BJ (cell line): ENCODE measurements around the gene PRPS1. TPM values are rescaled to one million over a fixed set of nuclear protein-coding genes. Genes with fewer than 3 reads are reported as not detected.
"Not testable (repeated sequence)": the region's sequence is repeated elsewhere in the genome, so short reads cannot be mapped to it uniquely, and the experiment has no call there.

ENCODE experiments used
- CTCF ChIA-PET: fragments of 350-600 bp; formaldehyde crosslinking; extraction: SDS; loops from one replicate; lab custom pipeline; 2021; ENCODE audit warnings: antibody characterized with exemption, inconsistent platforms; lab: Yijun Ruan, JAX
- POLR2A ChIA-PET: fragments of 300-600 bp; sonication (Branson Sonifier 250); formaldehyde crosslinking; extraction: SDS; loops from one replicate; lab custom pipeline; 2021; ENCODE audit warnings: antibody characterized with exemption; lab: Charles Lee
- DNase-seq: peaks from one replicate; pipeline ENCODE4 v3.0.0-alpha.2; 2011; ENCODE audit warnings: low read depth
- H3K27me3 ChIP-seq: 2 replicates; pipeline ENCODE4 v1.6.0; 2011; ENCODE audit warnings: low read length; ENCODE audit not compliant: control insufficient read depth, insufficient read depth
- H3K36me3 ChIP-seq: 2 replicates; pipeline ENCODE4 v1.5.1; 2011; ENCODE audit warnings: low read length; ENCODE audit not compliant: control insufficient read depth, insufficient read depth
- H3K4me3 ChIP-seq: 2 replicates; pipeline ENCODE4 v1.5.1; 2011; ENCODE audit warnings: low read depth, mild to moderate bottlenecking, control low read depth, low read length
- polyA plus RNA-seq: library from polyadenylated mRNA; depleted of rRNA; stranded (reverse); fragments of >200 nt; gene quantifications from 2 replicates; pipeline ENCODE4 v1.2.3, GENCODE V29; 2011
- TF ChIP-seq, protein P1 (sequence below): IDR thresholded peaks from 2 replicates; pipeline ENCODE4 v1.5.1; 2011; ENCODE audit warnings: low read depth, mild to moderate bottlenecking, control low read depth, inconsistent platforms, low read length, moderate library complexity; ENCODE audit not compliant: insufficient read depth

Gene PRPS1
- polyA plus RNA-seq, 1 experiment = 50.1 TPM

DNA sequence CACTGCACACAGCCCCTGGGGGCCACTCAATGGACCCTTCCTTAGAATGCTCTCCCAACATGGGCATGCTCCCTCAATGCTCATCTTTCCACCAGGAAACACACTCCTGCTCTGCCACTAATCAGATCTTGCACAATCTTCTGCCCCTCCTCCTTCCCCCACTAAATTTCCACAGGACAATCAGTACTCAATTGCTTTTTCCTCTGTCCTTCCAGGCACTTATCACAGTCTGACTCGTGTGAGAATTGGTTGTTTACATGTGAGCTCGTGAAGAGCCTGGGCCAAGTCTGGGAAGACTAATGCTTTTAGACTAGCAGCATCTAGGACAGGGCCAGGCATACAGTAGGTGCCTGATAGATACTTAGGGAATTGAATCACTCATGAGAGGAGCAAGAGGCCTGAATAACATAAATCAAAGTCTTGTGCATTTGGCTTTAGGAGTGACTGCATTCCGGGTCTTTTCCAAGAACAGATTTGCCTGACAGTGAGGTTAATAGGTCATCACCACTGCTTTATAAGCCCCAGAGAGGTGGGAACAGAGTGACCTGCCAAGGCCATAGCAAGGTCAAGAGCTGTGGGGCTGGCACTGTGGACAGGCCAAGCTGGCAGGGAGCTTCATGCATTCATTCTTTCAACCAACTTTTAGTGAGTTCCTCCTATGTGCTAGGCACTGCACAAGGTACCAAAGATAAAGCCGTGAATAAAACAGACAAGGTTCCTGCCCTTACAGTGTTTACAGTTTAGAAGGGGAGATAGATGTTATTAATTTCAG lies 55.0 kb downstream of the PRPS1 start:
- POLR2A ChIA-PET = no interaction called here
- H3K27me3 ChIP-seq = no peaks in the 10 kb centered on the region
- no peaks in the 10 kb centered on the region for H3K36me3 ChIP-seq
- DNase-seq = no peak
- CTCF ChIA-PET = no interaction called here
- TF ChIP-seq, protein P1, sequence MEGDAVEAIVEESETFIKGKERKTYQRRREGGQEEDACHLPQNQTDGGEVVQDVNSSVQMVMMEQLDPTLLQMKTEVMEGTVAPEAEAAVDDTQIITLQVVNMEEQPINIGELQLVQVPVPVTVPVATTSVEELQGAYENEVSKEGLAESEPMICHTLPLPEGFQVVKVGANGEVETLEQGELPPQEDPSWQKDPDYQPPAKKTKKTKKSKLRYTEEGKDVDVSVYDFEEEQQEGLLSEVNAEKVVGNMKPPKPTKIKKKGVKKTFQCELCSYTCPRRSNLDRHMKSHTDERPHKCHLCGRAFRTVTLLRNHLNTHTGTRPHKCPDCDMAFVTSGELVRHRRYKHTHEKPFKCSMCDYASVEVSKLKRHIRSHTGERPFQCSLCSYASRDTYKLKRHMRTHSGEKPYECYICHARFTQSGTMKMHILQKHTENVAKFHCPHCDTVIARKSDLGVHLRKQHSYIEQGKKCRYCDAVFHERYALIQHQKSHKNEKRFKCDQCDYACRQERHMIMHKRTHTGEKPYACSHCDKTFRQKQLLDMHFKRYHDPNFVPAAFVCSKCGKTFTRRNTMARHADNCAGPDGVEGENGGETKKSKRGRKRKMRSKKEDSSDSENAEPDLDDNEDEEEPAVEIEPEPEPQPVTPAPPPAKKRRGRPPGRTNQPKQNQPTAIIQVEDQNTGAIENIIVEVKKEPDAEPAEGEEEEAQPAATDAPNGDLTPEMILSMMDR = no peak
- H3K4me3 ChIP-seq = no peak overlapping the region

DNA sequence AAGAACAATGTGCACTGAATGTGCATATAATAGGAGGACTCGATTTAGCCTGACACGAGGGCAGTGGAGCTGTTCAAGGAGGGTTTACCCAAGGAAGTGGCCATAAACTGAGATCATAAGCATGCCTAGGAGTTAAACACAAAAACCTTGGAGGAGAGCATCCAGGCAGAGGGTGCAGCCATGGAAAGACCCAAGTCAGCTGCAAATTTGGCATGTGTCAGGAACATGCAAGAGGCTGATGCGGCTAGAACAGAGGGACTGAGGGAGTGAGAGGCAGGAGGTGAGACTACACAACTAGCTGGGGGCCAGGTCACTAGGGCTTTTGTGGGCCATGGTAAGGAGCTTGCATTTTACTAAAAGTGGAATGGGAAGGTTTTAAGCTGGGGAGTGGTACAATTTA lies 55.6 kb downstream of the PRPS1 start:
- no peak overlapping the region for H3K4me3 ChIP-seq
- no peaks in the 10 kb centered on the region for H3K27me3 ChIP-seq
- ChIA-PET CTCF (interaction anchor here (0.5 kb wide), 1 partner anchor 13 kb away, joined by 3 read pairs; no protein-coding TSS in a partner anchor), POLR2A (no interaction called here)
- no peaks in the 10 kb centered on the region for H3K36me3 ChIP-seq
- TF ChIP-seq, protein P1 = no peak
- DNase-seq = no peak

DNA sequence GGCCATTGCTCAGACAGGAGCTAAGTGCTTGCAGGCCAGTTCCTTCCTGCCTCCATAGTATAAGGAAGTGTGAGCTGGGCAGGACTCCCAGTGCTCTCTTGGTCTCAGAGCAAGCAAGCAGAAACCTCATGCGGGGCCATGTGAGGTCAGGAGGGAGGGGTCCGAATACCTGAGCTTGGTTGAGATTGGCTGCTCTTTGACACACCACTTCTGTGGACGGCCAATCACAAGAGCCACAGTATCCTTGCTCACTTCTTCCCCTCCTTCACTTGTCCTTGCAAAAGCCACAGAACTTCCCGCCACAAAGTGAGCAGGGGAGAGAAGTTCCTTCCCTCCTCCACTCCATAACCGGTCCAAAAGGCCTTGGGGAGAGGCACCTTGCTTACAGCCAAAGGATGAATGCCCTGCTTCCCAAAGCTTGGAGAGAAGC lies 56.7 kb downstream of the PRPS1 start:
- Histone ChIP-seq H3K27me3 (no peaks in the 10 kb centered on the region), H3K4me3 (no peak overlapping the region), H3K36me3 (no peaks in the 10 kb centered on the region)
- no peak for DNase-seq
- ChIA-PET CTCF (no interaction called here), POLR2A (no interaction called here)
- TF ChIP-seq, protein P1 = no peak

DNA sequence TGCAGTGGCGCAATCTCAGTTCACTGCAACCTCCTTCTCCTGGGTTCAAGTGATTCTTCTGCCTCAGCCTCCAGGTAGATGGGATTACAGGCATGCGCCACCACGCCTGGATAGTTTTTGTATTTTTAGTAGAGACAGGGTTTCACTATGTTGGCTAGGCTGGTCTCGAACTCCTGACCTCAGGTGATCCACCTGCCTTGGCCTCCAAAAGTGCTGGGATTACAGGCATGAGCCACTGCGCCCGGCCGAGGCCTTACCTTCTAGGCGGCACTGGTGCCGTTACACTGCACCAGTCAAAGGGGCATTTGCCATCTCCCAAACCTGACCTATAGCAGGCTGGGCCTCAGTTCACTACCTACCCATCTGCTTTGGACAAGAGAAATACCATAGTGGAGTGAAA lies 57.3 kb downstream of the PRPS1 start:
- H3K4me3 ChIP-seq, CTCF ChIA-PET, H3K36me3 ChIP-seq, H3K27me3 ChIP-seq, DNase-seq: not testable (repeated sequence)
- POLR2A ChIA-PET = interaction anchor here (0.5 kb wide), 1 partner anchor 803 kb away, joined by 3 read pairs; no protein-coding TSS in a partner anchor

DNA sequence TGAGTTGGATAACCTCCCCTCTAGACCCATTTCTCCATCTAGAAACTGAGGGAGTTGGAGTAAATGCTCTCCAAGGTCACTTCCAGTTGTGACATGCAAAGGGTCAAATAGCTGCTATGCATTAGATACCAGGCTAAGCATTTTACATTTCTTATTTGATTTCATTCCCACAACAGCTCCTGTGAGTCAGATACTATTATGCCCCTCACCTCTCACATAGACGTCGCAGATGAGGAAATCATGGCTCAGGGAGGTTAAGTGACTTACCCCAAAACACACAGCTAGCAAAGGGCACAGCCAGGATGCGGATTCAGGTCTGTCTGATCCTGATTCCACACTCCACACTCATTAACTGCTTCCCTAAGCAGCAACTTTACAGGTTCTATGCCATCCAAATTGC lies 57.7 kb downstream of the PRPS1 start:
- TF ChIP-seq, protein P1 = no peak
- H3K27me3 ChIP-seq = no peaks in the 10 kb centered on the region
- H3K4me3 ChIP-seq = no peak overlapping the region
- CTCF ChIA-PET = no interaction called here
- H3K36me3 ChIP-seq = no peaks in the 10 kb centered on the region
- DNase-seq = no peak
- POLR2A ChIA-PET = interaction anchor here (0.5 kb wide), 1 partner anchor 803 kb away, joined by 3 read pairs; no protein-coding TSS in a partner anchor
